Measurements from ENCODE around the gene ZBTB38. TPM values are rescaled to one million over a fixed set of nuclear protein-coding genes. Genes with fewer than 3 reads are reported as not detected.

The ZBTB38 gene
- total and polyA plus RNA-seq, 2 experiments from 2014 or later: 12.9 to 35.9 TPM

DNA sequence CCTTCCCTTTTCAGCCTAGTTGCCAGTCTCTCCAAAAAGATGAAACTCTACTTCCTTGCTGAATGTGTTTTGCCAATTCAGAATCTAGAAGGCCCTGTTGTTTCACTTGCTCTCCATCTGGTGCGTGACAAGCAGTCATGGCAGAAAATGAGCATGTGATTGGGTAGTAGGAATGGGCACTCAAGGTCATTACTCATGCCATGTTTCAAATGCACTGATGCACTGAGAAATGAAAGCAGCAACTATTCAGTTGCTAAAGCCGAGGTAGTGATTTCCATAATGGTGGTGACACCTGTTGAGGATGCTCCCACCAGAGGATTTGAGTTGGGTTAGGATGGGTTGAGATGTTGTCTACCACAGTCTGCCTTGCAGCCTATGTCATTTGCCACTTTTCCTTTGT lies 12.7 kb downstream of the ZBTB38 start:
- TF ChIP-seq, protein P1, sequence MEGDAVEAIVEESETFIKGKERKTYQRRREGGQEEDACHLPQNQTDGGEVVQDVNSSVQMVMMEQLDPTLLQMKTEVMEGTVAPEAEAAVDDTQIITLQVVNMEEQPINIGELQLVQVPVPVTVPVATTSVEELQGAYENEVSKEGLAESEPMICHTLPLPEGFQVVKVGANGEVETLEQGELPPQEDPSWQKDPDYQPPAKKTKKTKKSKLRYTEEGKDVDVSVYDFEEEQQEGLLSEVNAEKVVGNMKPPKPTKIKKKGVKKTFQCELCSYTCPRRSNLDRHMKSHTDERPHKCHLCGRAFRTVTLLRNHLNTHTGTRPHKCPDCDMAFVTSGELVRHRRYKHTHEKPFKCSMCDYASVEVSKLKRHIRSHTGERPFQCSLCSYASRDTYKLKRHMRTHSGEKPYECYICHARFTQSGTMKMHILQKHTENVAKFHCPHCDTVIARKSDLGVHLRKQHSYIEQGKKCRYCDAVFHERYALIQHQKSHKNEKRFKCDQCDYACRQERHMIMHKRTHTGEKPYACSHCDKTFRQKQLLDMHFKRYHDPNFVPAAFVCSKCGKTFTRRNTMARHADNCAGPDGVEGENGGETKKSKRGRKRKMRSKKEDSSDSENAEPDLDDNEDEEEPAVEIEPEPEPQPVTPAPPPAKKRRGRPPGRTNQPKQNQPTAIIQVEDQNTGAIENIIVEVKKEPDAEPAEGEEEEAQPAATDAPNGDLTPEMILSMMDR (IDR thresholded peaks at IDR 0.05; ENCODE audit: low read depth, low read length): no peak
- no peaks in the 10 kb centered on the region for H3K9me3 ChIP-seq (ENCODE audit: low read depth)
- no peak overlapping the region for H3K4me3 ChIP-seq
- no peaks in the 10 kb centered on the region for H3K36me3 ChIP-seq
- H3K27me3 ChIP-seq: no peaks in the 10 kb centered on the region
- no peak for DNase-seq (ENCODE audit: low read depth in 1 of 2, low spot score in 1 of 2)
- H3K27ac ChIP-seq: no peak overlapping the region
- H3K4me1 ChIP-seq (ENCODE audit: low read depth): no peaks in the 10 kb centered on the region

DNA sequence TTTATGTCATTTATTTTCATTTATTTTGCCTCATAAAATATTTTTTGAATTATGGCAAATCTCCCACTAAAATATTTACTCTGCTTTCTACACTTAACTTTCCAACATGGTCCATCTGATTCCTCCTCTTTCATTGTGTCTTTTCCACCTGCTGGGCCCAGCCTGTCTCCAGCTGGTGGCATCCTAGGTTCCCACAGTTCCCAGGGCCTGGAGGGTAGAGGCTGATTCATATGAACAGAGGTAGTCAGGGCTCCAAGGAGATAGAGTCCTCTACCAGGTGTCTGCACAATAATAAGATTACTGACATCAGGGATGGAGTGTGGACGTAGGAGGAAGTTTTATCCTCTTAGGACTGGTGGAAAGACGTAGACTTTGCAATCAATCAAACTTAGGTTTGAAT lies 14.3 kb downstream of the ZBTB38 start:
- Histone ChIP-seq H3K4me1 (ENCODE audit: low read depth) (peaks cover 9% of the 10 kb centered on the region), H3K27ac (no peak overlapping the region), H3K4me3 (no peak overlapping the region), H3K27me3 (no peaks in the 10 kb centered on the region), H3K9me3 (ENCODE audit: low read depth) (no peaks in the 10 kb centered on the region), H3K36me3 (no peaks in the 10 kb centered on the region)
- TF ChIP-seq, protein P1 (IDR thresholded peaks at IDR 0.05; ENCODE audit: low read depth, low read length): no peak
- DNase-seq (ENCODE audit: low read depth in 1 of 2, low spot score in 1 of 2): no peak

DNA sequence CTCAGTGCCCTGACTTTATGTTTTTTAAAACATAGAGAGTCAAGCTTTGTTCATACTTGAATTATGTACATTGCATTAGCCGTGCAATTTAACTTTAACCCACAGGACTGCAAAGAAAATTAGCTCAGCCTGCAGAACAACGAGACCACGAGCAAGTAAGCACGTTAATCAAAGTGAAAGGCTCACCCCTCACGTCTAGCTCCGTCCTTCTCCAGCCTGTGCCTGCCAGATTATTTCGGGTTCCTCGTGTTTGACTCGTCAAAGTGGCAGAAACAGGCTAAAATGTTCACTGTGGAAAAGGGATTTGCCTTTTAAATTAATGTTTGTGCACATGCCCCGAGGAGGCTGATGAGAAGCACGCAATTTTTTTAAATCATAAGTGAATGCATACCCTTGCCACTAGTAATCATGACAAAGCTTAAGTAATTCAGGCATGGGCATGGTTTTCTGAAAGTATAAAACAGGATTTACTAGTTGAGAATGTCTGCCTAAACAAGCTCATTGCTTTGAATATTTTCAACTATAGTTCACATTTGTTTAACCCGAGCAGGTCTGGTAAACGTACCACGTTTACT lies 15.3 kb downstream of the ZBTB38 start:
- H3K27me3 ChIP-seq: no peaks in the 10 kb centered on the region
- H3K27ac ChIP-seq: no peak overlapping the region
- TF ChIP-seq, protein P1 (IDR thresholded peaks at IDR 0.05; ENCODE audit: low read depth, low read length): no peak
- no peaks in the 10 kb centered on the region for H3K36me3 ChIP-seq
- DNase-seq (ENCODE audit: low read depth in 1 of 2, low spot score in 1 of 2): no peak
- no peaks in the 10 kb centered on the region for H3K9me3 ChIP-seq (ENCODE audit: low read depth)
- peaks cover 9% of the 10 kb centered on the region for H3K4me1 ChIP-seq (ENCODE audit: low read depth)
- no peak overlapping the region for H3K4me3 ChIP-seq

DNA sequence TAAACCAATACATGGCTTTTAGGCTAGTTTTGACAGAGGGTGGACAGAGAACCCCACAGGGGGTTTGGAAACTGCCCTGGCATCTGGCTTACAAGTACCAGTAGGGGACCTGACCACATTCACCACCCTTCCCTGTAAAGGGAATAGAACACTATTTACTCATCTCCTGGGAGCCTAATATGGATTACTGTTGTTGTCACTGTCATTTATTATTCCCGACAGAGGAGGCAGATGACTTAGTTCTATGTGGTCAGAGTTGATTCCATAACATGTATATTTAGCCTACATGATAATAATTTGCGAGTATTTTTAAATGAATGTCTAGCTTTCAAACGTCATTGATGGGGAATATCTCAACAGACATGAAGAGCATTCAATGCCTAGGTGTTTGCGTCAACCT lies 15.9 kb downstream of the ZBTB38 start:
- no peak overlapping the region for H3K27ac ChIP-seq
- no peaks in the 10 kb centered on the region for H3K9me3 ChIP-seq (ENCODE audit: low read depth)
- DNase-seq (ENCODE audit: low read depth in 1 of 2, low spot score in 1 of 2): no peak
- TF ChIP-seq, protein P1 (IDR thresholded peaks at IDR 0.05; ENCODE audit: low read depth, low read length): no peak
- H3K27me3 ChIP-seq: no peaks in the 10 kb centered on the region
- H3K36me3 ChIP-seq: no peaks in the 10 kb centered on the region
- H3K4me3 ChIP-seq: no peak overlapping the region
- peaks cover 9% of the 10 kb centered on the region for H3K4me1 ChIP-seq (ENCODE audit: low read depth)

DNA sequence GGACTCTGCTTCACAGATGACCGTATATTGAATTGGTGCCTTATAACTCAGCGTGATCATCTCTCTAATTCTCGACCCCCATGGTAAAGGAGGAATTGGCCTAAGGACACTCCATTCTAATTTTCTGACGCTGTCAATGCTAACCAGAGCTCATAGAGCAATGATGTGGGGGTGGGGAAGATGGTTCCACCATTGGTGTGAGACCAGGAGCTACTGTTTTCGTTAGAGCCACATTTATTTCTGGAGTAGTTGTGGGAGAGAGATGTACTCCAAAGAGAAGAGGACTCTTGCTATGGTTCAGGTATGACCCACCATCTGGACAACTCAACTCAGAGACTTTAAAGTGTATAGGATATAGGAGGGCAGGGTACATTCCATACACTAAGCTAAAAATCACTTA lies 16.3 kb downstream of the ZBTB38 start:
- H3K27ac ChIP-seq: no peak overlapping the region
- no peak overlapping the region for H3K4me3 ChIP-seq
- H3K4me1 ChIP-seq (ENCODE audit: low read depth): peaks cover 9% of the 10 kb centered on the region
- H3K36me3 ChIP-seq: no peaks in the 10 kb centered on the region
- TF ChIP-seq, protein P1 (IDR thresholded peaks at IDR 0.05; ENCODE audit: low read depth, low read length): no peak
- H3K27me3 ChIP-seq: no peaks in the 10 kb centered on the region
- DNase-seq (ENCODE audit: low read depth in 1 of 2, low spot score in 1 of 2): no peak
- H3K9me3 ChIP-seq (ENCODE audit: low read depth): no peaks in the 10 kb centered on the region

Data from cardiac muscle cell (in vitro differentiated cells and primary cell).